ENCODE measurements around the gene LDLRAP1. TPM values are rescaled to one million over a fixed set of nuclear protein-coding genes. Genes with fewer than 3 reads are reported as not detected.

LDLRAP1 gene
- total and polyA plus RNA-seq, 5 experiments from 2014 or later: 361 to 877 (median 387) TPM

DNA sequence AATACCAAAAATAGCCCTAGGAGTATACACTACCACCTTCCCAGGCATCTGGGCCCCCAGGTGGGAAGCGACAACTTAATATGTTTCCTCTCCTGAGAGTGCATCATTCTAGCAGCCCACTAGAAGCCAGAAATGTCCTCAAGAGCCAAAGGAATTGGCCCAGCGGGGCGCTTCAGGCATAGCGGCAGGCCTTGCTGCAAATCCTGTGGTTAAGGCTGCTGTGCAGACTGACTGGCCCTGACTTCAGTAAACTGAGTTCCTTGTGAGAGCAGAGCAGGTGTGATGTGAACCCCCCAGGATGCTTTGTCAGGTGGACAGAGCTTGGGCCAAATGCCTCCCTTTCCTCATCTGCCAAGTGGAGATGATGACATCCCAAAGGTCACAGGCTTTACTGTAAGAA, 29.7 kb upstream of the LDLRAP1 start:
- POLR2A ChIA-PET: interaction anchor here (1.6 kb wide), 1 partner anchor 54 kb away, joined by 5 read pairs; no protein-coding TSS in a partner anchor
- H3K27ac Mint-ChIP-seq: no peak overlapping the region
- ATAC-seq: no peak

GRCh38 chr1:25515033-25515432, 28.4 kb upstream of the LDLRAP1 start:
- H3K9me3 Mint-ChIP-seq: peaks cover 0 to 4% (median 0%) of the 10 kb centered on the region in 9 donors
- ATAC-seq (no peak), DNase-seq (no peak)
- POLR2A ChIA-PET: interaction anchor here (9.4 kb wide), 1 partner anchor 50 kb away, joined by 50 read pairs; no protein-coding TSS in a partner anchor
- peak overlapping the region in 2 of 10 donors; percentile 25 to 40 for H3K27ac Mint-ChIP-seq
- H3K27me3 Mint-ChIP-seq: no peaks in the 10 kb centered on the region
- peaks cover 0 to 5% (median under 1%) of the 10 kb centered on the region in 4 donors for H3K4me1 Mint-ChIP-seq
- H3K4me3 Mint-ChIP-seq: no peak overlapping the region
- H3K36me3 Mint-ChIP-seq: no peaks in the 10 kb centered on the region

More for the DNA sequence above, 29.7 kb upstream of the LDLRAP1 start:
- peaks cover 0 to 5% (median 0%) of the 10 kb centered on the region in 4 donors for H3K4me1 Mint-ChIP-seq
- H3K9me3 Mint-ChIP-seq: peaks cover 0 to 4% (median 0%) of the 10 kb centered on the region in 9 donors
- DNase-seq: no peak
- H3K27me3 Mint-ChIP-seq: no peaks in the 10 kb centered on the region
- H3K36me3 Mint-ChIP-seq: no peaks in the 10 kb centered on the region
- H3K4me3 Mint-ChIP-seq: no peak overlapping the region

DNA sequence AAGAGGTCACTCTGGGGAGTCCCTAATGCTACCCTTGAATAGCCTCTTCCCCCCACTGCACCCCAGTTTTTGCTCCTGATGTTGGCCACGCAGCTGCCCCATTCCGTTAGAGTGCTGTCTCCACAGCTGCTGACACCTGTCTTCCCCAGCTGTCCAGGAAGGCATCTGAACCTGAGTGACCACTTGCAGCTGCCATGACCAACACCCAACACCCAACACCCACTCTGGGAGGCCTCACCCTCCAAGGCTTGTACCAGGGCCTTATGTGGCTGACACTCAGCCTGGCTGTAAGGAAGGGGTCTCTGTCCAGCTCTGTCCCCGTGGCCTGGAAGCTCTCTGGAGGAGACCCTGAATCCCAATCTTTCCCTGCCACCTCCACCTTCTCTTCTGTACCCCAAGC, 26.7 kb upstream of the LDLRAP1 start:
- Mint-ChIP-seq H3K9me3 (peaks cover 0 to 4% (median 0%) of the 10 kb centered on the region in 9 donors), H3K4me1 (peaks cover 5 to 12% (median 11%) of the 10 kb centered on the region in 4 donors), H3K36me3 (no peaks in the 10 kb centered on the region), H3K4me3 (no peak overlapping the region), H3K27ac (peak overlapping the region in 2 of 10 donors; percentile 7 to 40), H3K27me3 (no peaks in the 10 kb centered on the region)
- ATAC-seq (no peak), DNase-seq (no peak)
- POLR2A ChIA-PET: interaction anchor here (1.1 to 9.4 kb wide), 4 partner anchors 13 to 85 kb away, joined by 3 to 90 read pairs (median 26); no protein-coding TSS in a partner anchor

GRCh38 chr1:25517476-25518394, 25.7 kb upstream of the LDLRAP1 start:
- H3K4me1 Mint-ChIP-seq: peaks cover 5 to 12% (median 11%) of the 10 kb centered on the region in 4 donors
- no peaks in the 10 kb centered on the region for H3K27me3 Mint-ChIP-seq
- ATAC-seq (no peak), DNase-seq (no peak)
- no peaks in the 10 kb centered on the region for H3K36me3 Mint-ChIP-seq
- H3K9me3 Mint-ChIP-seq: peaks cover 0 to 4% (median 0%) of the 10 kb centered on the region in 9 donors
- H3K4me3 Mint-ChIP-seq: no peak overlapping the region
- no peak overlapping the region for H3K27ac Mint-ChIP-seq
- POLR2A ChIA-PET: interaction anchor here (1.1 to 9.4 kb wide), 4 partner anchors 14 to 87 kb away, joined by 3 to 90 read pairs (median 26); no protein-coding TSS in a partner anchor

DNA sequence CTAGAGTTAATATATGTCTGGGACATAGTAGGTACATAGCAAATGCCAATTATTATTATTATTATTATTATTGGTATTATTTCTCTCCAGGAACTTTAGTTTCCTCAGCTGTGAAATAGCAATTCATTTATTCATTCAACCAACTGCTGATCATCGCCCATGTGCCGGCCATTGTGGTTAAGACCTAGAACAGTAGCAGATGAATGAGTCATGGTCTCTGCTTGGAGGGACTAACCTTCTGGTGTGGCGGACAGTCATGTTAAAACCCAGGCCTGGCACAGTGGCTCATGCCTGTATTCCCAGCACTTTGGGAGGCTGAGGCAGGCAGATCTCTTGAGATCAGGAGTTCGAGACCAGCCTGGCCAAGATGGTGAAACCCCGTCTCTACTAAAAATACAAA, 23.8 kb upstream of the LDLRAP1 start:
- H3K4me1 Mint-ChIP-seq: peaks cover 5 to 12% (median 10%) of the 10 kb centered on the region in 4 donors
- peaks cover 0 to 2% (median 0%) of the 10 kb centered on the region in 9 donors for H3K9me3 Mint-ChIP-seq
- no peaks in the 10 kb centered on the region for H3K27me3 Mint-ChIP-seq
- POLR2A ChIA-PET: interaction anchor here (0.7 to 9.4 kb wide), 4 partner anchors 16 to 342 kb away, joined by 3 to 90 read pairs (median 27); no protein-coding TSS in a partner anchor
- no peak overlapping the region for H3K4me3 Mint-ChIP-seq
- ATAC-seq (no peak), DNase-seq (no peak)
- no peaks in the 10 kb centered on the region for H3K36me3 Mint-ChIP-seq
- no peak overlapping the region for H3K27ac Mint-ChIP-seq

DNA sequence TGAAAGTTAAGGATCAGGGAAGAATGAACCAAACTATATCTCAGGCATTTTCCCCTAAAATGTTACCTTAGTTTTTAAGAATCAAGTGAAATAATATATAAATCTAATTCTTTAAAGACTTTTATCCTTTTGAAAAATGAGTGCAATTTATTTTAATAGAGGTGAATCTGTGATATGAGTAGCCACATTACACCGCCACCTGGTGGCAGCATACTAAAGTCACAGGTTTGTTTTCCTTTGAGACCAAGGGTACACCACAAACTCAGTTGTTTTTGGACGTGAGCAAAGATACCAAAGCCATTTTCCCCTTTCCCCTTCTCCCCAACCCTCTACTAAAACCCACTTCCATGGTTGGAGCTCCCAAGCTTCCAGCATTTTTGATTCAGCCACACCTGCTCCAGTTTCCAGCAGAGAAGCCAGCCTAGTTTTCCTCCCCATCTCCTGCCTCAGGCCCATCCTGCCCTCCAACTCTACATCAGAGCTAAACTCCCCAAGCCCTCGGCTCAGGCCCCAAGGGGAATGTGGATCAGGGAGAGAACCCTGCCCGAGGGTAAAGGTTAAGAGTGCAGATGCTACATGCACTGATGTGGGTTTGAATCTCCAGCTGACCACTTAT, 22.9 kb upstream of the LDLRAP1 start:
- Mint-ChIP-seq H3K27me3 (no peaks in the 10 kb centered on the region), H3K4me1 (peaks cover 5 to 15% (median 13%) of the 10 kb centered on the region in 4 donors), H3K4me3 (no peak overlapping the region), H3K9me3 (peaks cover 0 to 7% (median 0%) of the 10 kb centered on the region in 9 donors), H3K36me3 (no peaks in the 10 kb centered on the region), H3K27ac (peak overlapping the region in 9 of 10 donors; percentile 30 to 92 (median 86))
- DNase-seq (peak; percentile 47 to 85 (median 68)), ATAC-seq (peak; percentile 68 to 82)
- POLR2A ChIA-PET: interaction anchor here (0.8 to 9.4 kb wide), 6 partner anchors 17 to 52 kb away, joined by 3 to 90 read pairs (median 4); no protein-coding TSS in a partner anchor

- H3K4me1 Mint-ChIP-seq: peaks cover 5 to 18% (median 13%) of the 10 kb centered on the region in 4 donors
- H3K4me3 Mint-ChIP-seq: no peak overlapping the region
- no peaks in the 10 kb centered on the region for H3K36me3 Mint-ChIP-seq
- no peak for ATAC-seq
- DNase-seq: no peak
- peak overlapping the region in 2 of 10 donors; percentile 4 to 60 for H3K27ac Mint-ChIP-seq
- no peaks in the 10 kb centered on the region for H3K27me3 Mint-ChIP-seq
- H3K9me3 Mint-ChIP-seq: peaks cover 0 to 8% (median 0%) of the 10 kb centered on the region in 9 donors
- POLR2A ChIA-PET: interaction anchor here (1.0 to 9.4 kb wide), 3 partner anchors 18 to 50 kb away, joined by 3 to 90 read pairs (median 50); no protein-coding TSS in a partner anchor
These were observed 21.3 kb upstream of the LDLRAP1 start for GRCh38 chr1:25522031-25522655.

DNA sequence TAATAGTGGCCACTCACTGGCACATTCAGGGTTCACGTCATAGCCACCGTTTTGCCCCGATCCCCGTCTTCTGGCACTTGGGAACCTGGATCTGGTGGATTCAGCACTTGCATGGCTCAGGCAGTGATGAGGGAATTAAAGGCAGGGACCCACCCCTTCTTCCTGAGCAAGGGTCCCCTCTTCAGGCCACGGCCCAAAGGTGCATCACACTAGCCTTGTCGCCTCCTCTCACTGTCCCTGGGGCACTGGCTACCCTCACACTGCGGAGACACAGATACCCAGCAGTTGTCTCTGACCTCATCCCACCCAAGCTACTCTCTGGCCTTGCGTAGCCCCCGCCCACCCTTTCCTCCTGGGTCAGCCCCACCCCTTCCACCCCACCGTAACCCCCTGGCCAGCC, 19.9 kb upstream of the LDLRAP1 start:
- Mint-ChIP-seq H3K27ac (peak overlapping the region in 1 of 10 donors; percentile 4), H3K27me3 (no peaks in the 10 kb centered on the region), H3K4me3 (no peak overlapping the region), H3K4me1 (peaks cover 5 to 18% (median 13%) of the 10 kb centered on the region in 4 donors), H3K36me3 (no peaks in the 10 kb centered on the region), H3K9me3 (peaks cover 0 to 8% (median 0%) of the 10 kb centered on the region in 9 donors)
- DNase-seq (no peak), ATAC-seq (no peak)
- POLR2A ChIA-PET: interaction anchor here (0.6 to 9.4 kb wide), 3 partner anchors 20 to 1050 kb away, joined by 5 to 90 read pairs (median 50); no protein-coding TSS in a partner anchor

- no peaks in the 10 kb centered on the region for H3K27me3 Mint-ChIP-seq
- DNase-seq: no peak
- ATAC-seq: no peak
- POLR2A ChIA-PET: interaction anchor here (0.7 to 2.2 kb wide), 3 partner anchors 26 to 270 kb away, joined by 3 to 8 read pairs (median 4); no protein-coding TSS in a partner anchor
- H3K4me3 Mint-ChIP-seq: no peak overlapping the region
- peaks cover 0 to 8% (median 0%) of the 10 kb centered on the region in 9 donors for H3K9me3 Mint-ChIP-seq
- H3K4me1 Mint-ChIP-seq: peaks cover 5 to 24% (median 16%) of the 10 kb centered on the region in 4 donors
- H3K36me3 Mint-ChIP-seq: no peaks in the 10 kb centered on the region
- no peak overlapping the region for H3K27ac Mint-ChIP-seq
These were observed 18.6 kb upstream of the LDLRAP1 start for GRCh38 chr1:25524568-25525360.

- Mint-ChIP-seq H3K9me3 (peaks cover 0 to 8% (median 0%) of the 10 kb centered on the region in 9 donors), H3K27me3 (no peaks in the 10 kb centered on the region), H3K4me1 (peaks cover 5 to 20% (median 15%) of the 10 kb centered on the region in 4 donors), H3K36me3 (no peaks in the 10 kb centered on the region), H3K27ac (peak overlapping the region in 2 of 10 donors; percentile 58 to 66), H3K4me3 (no peak overlapping the region)
- ATAC-seq: no peak
- POLR2A ChIA-PET: interaction anchor here (0.6 to 2.2 kb wide), 5 partner anchors 27 to 294 kb away, joined by 3 to 8 read pairs (median 4); partner anchors contain the start of gene MTFR1L
- DNase-seq: no peak
These were observed 18.1 kb upstream of the LDLRAP1 start for GRCh38 chr1:25525361-25525688.

DNA sequence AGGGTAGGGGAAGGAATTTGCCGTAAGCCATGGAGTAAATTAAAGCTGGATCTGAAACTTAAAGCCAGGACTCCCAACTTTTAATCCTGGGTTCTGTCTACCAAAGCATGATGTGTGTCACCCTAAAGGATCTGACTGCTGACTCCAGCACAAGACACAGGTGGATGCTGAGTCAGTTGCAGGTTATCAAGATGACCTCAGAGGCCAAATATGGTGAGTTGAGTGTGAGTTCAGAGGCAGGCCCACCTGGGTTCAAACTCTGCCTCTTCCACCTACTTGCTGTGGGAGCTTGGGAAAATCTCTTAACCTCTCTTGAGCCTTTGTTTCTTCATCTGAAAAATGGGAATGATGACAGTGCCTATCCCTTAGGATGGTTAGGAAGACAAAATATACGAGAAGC, 16.7 kb upstream of the LDLRAP1 start:
- Mint-ChIP-seq H3K27ac (no peak overlapping the region), H3K9me3 (peaks cover 0 to 8% (median 0%) of the 10 kb centered on the region in 9 donors), H3K4me3 (no peak overlapping the region), H3K4me1 (peaks cover 0 to 12% (median 8%) of the 10 kb centered on the region in 4 donors), H3K27me3 (no peaks in the 10 kb centered on the region), H3K36me3 (no peaks in the 10 kb centered on the region)
- ATAC-seq (no peak), DNase-seq (no peak)
- POLR2A ChIA-PET: interaction anchor here (1.0 to 2.2 kb wide), 3 partner anchors 14 to 40 kb away, joined by 3 to 8 read pairs (median 4); no protein-coding TSS in a partner anchor
